Stimulated activated CD8-positive, alpha-beta memory T cell treated with anti-CD3 and anti-CD28 coated beads, Interleukin-2, amount 100 ng/mL, for 48 hours (primary cell): Measurements from ENCODE around the gene SPEF2.

Source experiments
- DNase-seq, 2 donors: peaks; one replicate each; pipeline ENCODE4 v3.0.0-alpha.2; 2020; ENCODE audit warnings: low read depth in 2 of 2

The SPEF2 gene

GRCh38 chr5:35736280-35736679 is 118.6 kb downstream of the SPEF2 start:
- peak in 1 of 2 donors; percentile 31 for DNase-seq

GRCh38 chr5:35741126-35741716 is 123.6 kb downstream of the SPEF2 start:
- DNase-seq = no peak

- no peak for DNase-seq
Observed at GRCh38 chr5:35741971-35742370, 124.3 kb downstream of the SPEF2 start.

GRCh38 chr5:35743644-35744043 is 126.0 kb downstream of the SPEF2 start:
- no peak for DNase-seq

GRCh38 chr5:35745193-35745592 is 127.5 kb downstream of the SPEF2 start:
- no peak for DNase-seq

- DNase-seq = no peak
Observed at GRCh38 chr5:35745660-35746059, 128.0 kb downstream of the SPEF2 start.

GRCh38 chr5:35752012-35752411 is 134.3 kb downstream of the SPEF2 start:
- DNase-seq = no peak

- DNase-seq = no peak
Observed at GRCh38 chr5:35753500-35753899, 135.8 kb downstream of the SPEF2 start.

GRCh38 chr5:35754481-35754880 is 136.8 kb downstream of the SPEF2 start:
- DNase-seq = no peak

GRCh38 chr5:35755966-35756365 is 138.3 kb downstream of the SPEF2 start:
- no peak for DNase-seq

- no peak for DNase-seq
Observed at GRCh38 chr5:35758151-35758724, 140.6 kb downstream of the SPEF2 start.

- DNase-seq = no peak
Observed at GRCh38 chr5:35761541-35761940, 143.9 kb downstream of the SPEF2 start.

- no peak for DNase-seq
Observed at GRCh38 chr5:35762368-35762767, 144.7 kb downstream of the SPEF2 start.

- no peak for DNase-seq
Observed at GRCh38 chr5:35765921-35766320, 148.3 kb downstream of the SPEF2 start.

- no peak for DNase-seq
Observed at GRCh38 chr5:35771300-35771699, 153.6 kb downstream of the SPEF2 start.

- DNase-seq = no peak
Observed at GRCh38 chr5:35771839-35772238, 154.2 kb downstream of the SPEF2 start.

- no peak for DNase-seq
Observed at GRCh38 chr5:35773967-35774366, 156.3 kb downstream of the SPEF2 start.

- no peak for DNase-seq
Observed at GRCh38 chr5:35776757-35777156, 159.1 kb downstream of the SPEF2 start.

- peak; percentile 52 to 62 for DNase-seq
Observed at GRCh38 chr5:35777358-35778087, 159.9 kb downstream of the SPEF2 start.

GRCh38 chr5:35778259-35778769 is 160.7 kb downstream of the SPEF2 start:
- no peak for DNase-seq

GRCh38 chr5:35780236-35780635 is 162.6 kb downstream of the SPEF2 start:
- DNase-seq = no peak

GRCh38 chr5:35781181-35781790 is 163.6 kb downstream of the SPEF2 start:
- no peak for DNase-seq

GRCh38 chr5:35783551-35783950 is 165.9 kb downstream of the SPEF2 start:
- DNase-seq = no peak
